NCI-H146 (cell line): ENCODE measurements around the gene DDX39B.
A peak's percentile ranks its signal among the peaks of the same experiment; 100 is the strongest.
"Not testable (repeated sequence)": the region's sequence is repeated elsewhere in the genome, so short reads cannot be mapped to it uniquely, and the experiment has no call there.

ENCODE experiments used
- DNase-seq: peaks from one replicate; lab custom pipeline; 2025; lab: John Stamatoyannopoulos, UW

DDX39B gene

DNA sequence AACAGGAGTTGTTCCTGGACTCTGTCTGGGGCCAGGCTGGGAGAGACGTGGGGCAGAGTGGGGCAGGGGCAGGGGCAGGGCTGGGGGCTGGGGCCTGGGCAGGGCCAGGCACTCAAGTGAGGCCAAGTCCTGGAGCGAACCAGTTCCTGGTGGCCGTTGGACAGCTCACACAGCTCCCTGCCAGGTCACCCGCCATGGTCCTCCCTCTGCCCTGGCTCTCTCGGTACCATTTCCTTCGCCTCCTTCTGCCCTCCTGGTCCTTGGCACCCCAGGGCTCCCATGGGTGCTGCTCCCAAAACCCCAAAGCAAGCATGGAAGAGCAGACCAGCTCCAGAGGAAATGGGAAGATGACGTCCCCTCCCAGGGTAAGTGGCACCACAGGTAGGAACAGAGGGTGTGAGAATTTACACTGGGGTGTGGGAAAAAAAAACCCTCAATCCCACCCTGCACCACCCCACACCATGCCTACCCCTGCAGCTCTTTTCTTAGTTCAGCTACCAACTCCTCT is 12.9 kb downstream of the DDX39B start, which contains the start of gene MCCD1:
Gene MCCD1 (plus strand): TSS at position 142 of the 508 bp plus-strand sequence. CDS start 53 bp downstream, at position 195.
- DNase-seq = no peak

DNA sequence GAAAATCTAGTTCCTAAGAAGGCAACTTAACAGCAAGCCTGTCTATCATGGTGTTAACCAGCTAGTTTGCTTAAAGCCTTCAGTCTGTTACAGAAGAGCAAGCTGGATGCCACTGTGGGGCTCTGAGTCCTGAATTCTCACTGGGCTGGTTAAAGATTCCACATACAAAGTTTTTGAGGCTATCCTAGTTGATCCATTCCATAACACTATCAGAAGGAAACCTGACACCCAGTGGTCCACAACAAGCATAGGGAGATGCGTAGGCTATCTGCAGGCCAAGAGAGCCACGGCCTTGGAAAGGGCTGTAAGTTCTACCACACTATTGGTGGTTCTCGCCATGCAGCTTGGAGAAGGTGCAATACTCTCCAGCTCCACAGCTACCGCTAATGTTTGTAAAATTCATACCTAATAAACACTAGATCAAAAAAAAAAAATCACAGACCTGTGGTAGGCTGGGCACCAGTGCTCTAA is 13.5 kb downstream of the DDX39B start:
- no peak for DNase-seq

DNA sequence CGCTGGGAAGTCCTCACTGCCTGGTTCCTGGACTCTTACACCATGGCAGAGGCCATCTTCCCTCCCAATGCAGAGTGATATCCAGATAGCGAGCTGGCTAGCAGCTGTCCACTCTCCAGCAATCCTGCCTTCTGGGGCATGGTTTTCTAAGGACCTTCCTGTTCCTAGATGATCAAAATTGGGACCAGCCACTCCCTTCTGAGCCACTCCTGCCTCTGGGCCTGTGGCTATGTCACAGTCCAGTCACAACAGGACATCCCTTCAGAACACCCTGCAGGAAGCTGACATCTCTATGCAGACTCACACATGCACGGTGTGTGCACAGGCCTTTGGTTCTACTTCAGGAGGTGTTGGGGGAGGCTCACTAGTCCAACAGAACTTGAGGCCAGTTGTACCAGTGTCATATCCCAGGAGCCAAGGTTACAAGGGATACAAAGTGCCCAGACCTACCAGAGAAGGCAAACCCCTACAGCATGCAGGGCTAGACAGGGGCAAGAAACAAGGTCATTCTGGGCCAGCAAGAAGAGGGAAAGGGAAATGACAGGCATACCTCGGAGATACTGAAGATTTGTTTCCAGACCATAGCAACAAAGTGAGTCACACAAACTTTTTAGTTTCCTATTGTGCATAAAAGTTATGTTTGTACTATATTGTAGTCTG is 15.7 kb downstream of the DDX39B start:
- no peak for DNase-seq

DNA sequence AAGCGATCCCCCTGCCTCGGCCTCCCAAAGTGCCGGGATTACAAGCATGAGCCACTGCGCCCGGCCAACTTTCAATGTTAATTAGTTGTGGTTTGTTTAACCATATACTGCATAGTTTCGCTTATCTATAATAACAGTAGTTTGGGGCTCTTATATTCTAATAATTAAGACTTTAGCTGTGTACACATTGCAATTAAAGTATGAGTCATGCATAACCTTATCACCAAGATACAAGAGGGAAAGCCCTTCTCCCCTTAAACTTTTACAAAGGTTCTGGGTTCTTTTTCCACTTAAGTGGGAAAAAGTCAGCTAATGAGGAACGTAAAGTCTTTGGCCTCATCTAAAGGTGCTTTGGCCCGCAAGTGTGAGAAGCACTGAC is 16.3 kb downstream of the DDX39B start:
- no peak for DNase-seq

DNA sequence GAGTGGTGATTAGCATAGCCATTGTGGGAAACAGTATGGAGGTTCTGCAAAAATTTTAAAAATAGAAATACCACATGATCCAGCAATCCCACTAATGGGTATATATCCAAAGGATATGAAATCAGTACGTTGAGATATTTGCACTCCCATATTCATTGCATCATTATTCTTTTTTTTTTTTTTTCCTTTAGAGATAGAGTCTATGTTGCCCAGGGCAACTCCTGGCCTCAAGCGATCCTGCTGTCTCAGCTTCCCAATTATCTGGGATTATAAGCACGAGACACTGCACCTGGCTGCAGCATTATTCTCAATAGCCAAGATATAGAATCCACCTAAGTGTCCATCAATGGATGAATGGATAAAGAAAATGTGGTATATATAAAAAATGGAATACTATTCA is 20.0 kb downstream of the DDX39B start:
- DNase-seq = peak; percentile 10

DNA sequence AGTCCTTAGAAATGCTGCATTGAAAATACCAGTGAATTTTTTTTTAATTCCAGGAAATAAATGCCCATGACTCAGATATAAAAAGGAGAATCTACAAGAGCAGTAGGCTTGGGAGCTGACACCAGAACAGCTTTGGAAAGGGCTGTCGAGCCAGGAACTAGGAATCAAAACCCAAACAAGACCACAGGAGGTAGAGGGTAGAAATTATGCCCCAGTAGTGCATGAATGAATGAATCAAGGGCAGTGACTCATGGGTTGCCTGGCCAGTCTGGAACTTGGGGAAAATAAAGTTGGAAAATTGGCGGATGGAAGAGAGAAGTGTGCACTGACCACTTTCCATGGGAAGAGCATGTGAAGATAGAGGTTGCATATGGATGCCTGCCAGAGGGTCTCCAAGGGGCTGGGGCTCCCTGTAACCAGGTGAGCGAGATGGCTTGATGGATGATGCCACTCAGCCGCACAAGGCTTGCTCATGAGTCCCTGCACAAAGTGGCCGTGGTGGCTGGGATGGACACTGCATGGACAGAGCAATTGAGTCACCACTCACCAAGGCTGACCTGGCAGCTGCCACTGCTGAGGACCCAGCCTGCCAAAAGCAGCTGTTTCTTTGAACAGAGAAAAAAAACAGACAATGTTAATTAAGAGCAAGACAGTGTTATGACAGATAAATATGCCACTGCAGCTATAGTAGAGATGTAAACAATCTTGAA is 28.2 kb downstream of the DDX39B start:
- DNase-seq = no peak

DNA sequence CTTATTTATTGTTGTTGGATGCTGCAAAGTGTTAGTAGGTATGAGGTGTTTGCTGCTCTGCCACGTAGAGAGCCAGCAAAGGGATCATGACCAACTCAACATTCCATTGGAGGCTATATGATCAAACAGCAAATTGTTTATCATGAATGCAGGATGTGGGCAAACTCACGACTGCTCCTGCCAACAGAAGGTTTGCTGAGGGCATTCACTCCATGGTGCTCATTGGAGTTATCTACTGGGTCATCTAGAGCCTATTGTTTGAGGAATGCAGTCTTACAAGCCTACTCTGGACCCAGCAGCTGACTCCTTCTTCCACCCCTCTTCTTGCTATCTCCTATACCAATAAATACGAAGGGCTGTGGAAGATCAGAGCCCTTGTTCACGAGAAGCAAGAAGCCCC is 31.8 kb downstream of the DDX39B start:
- DNase-seq = no peak

DNA sequence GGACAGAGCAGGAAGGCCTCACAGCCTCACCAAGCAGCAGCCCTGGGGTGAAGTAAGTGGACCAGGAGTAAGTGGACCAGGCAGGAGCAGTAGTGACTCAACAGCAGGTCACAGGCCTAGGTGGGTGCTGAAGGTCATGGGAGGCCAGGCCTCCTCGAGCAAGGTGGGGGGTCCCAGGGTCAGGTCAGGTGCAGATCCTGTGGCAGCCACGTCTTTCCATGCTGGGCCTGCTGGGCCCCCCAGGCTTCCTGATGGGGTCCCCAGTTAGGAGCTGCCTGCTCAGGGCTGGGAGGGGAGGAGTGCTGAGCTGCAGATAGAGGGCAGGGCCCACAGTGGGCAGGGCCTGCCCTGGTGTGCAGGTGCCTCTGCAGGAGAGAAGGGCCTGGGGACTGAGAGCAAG is 32.8 kb downstream of the DDX39B start:
- DNase-seq = not testable (repeated sequence)

DNA sequence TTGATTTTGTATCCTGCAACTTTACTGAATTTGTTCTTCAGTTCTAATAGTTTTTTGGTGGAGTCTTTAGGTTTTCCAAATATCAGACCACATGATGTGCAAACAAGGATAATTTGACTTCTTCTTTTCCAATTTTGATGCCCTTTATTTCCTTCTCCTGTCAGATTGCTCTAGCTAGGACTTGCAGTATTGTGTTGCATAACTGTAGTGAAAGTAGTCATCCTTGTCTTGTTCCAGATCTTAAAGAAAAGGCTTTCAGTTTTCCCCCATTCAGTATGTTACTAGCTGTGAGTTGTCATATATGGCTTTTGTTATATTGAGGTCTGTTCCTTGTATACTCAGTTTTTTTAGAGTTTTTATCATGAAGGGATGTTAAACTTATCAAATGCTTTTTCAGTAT is 39.2 kb downstream of the DDX39B start:
- DNase-seq = no peak

DNA sequence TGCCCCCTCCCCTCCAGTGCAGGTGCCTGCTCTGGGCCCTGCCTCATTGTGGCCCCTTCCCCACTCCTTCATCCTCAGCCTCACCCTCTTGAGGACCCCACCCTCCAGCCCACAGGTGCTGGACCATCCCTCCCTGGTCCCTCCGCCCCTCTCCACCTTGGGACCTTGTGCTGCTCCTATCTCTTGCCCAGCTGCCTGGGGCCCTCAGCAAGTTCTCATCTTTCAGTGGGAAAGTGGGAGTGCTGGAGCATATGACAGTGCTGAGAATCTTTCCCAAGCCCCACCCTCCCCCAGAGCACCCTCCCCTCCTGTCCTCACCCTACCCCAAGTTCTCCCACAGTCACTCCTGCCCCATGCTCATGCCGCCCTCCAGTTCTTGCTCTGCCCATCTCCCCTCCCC is 42.2 kb downstream of the DDX39B start:
- DNase-seq = not testable (repeated sequence)

DNA sequence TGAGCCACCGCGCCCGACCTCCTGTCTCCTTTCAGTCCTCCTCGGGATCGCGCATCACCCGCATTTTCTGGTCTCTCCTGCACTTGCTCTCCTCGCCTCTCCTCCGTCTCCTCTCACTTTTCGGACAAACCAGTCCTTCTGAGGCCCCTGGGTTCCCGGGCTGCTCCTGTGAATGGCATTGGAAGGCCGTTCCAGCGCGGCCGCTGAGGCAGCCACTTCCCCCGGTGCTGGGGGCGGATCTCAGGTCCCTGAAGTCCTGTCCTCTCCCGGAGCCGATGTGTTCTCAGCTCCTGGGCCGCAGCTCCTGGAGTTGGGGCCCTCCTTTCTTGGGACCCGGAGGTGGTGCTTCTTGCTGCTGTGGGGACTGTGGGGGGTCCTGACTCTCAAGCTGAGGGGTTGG is 43.1 kb downstream of the DDX39B start:
- DNase-seq = no peak

DNA sequence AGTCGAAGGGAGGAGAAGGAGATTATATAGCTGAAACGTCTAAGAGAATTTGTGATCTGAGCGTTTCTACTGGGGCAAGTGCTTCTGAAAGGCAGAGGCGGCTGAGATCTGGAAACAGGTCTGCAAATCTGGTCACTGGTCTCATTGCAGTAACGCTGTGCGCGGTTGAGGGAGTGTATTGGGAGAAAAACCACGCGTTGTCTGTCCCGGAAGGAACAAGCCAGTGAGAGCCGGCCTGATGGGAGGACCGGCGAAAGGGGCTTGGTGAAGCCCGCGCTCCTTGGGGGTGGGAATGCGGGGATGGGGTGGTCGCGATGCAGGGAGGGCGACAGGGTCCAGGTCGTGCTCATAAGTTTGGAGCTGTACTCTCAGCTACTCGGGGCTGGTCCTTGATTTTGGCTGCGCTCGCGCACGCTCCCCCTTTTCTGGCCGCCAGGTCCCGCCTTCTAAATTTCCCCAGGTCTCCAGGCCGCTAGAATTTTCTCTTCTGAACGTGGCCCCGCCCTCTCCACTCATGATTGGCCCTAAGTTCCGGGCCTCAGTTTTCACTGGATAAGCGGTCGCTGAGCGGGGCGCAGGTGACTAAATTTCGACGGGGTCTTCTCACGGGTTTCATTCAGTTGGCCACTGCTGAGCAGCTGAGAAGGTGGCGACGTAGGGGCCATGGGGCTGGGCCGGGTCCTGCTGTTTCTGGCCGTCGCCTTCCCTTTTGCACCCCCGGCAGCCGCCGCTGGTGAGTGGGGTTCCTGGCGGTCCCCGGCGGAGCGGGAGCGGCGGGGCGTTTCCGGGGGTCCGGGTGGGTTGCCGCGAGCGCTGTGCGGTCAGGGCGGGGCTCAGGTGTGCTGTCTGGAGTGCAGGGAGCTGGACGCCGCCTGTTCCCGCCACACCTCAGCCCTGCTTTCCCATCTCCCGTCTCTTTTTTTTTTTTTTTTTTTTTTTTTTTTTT is 44.0 kb downstream of the DDX39B start, which contains the start of gene MICB:
Gene MICB (plus strand): TSS at position 615 of the 946 bp plus-strand sequence. CDS start 49 bp downstream, at position 664.
- DNase-seq = peak; percentile 53

DNA sequence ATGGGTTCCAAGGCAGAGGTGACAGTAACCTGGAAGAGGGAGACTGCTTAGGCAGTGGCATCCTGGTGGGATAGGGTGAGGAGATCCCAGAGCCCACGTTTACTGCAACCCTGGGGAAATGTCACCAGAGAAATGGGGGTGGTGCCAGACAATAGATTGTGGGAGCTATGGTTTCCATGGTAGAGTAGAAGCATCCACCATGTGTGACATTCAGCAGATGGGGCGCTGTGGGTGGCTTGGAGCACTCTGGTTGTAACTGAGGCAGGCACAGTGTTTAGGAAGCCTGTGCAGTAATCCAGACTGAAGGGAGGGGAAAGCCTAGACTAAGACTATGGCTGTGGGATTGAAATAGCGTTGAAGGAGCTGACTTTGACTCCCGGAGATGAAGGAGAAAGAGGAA is 45.0 kb downstream of the DDX39B start:
- not testable (repeated sequence) for DNase-seq

DNA sequence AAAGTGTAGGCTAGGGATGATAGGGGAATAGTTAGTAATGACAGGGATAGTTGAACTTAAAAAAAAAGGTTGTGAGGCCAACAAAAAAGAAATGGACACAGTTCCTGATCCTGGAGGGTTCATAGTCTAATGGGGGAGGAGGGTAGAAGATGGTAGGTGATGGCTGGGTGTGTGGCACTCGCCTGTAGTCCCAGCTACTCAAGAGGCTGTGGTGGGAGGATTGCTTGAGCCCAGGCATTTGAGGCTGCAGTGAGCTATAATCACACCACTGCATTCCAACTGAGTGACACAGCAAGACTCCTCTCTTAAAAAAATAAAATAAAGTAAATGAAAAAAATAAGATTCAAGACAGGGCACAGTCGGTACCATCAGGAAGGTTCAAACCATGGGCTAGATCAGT is 46.2 kb downstream of the DDX39B start:
- no peak for DNase-seq

DNA sequence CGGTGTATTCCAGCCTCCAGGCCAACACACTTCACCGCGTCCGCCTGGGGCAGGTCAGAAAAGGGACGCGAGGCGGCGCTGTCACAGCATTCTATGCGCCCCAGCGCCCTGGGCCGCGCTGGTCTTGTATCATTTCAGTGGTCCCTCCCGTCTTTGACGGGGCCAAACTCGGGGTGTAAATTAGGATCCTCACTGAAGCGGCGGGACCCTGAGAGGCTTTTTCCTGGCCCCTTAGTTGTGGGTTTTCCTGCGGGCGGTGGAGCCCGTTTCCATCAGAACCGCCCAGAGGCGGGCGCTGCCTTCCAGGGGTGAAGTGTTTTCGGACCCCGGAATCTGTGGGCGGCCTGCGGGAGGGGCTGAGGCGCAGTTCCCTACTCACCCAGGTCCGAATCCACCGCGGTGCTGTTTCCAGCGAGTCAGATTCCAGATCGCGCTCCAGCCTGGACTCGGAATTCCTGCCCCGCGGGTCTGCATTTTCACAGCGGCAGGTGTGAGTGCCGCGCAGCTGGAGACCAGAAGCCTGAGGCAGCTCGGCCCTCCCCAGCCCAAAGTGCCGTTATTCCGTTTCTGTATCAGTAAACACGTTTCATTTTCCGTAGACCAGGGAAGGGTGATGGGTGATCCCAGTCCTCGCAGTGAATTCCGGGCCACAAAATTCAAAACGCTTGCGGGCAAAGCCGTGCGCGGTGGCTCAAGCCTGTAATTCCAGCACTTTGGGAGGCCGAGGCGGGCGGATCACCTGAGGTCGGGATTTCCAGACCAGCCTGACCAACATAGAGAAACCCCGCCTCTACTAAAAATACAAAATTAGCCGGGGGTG is 47.7 kb downstream of the DDX39B start:
- DNase-seq = peak; percentile 72

DNA sequence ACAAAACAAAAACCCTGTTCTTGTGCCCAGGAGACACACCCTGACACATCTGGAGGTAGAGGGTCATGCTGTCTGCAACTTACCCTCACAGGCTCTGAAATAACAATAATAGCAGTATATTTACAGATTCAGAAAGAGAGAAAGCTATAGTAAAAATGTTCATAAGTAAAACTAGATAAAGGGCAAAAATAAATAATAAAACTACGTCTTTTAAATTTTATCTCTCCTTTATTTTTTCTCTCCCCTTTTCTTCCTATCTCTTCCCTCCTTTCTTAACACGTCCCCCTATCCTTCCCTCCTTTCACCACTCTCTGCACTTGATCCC is 48.3 kb downstream of the DDX39B start:
- not testable (repeated sequence) for DNase-seq

DNA sequence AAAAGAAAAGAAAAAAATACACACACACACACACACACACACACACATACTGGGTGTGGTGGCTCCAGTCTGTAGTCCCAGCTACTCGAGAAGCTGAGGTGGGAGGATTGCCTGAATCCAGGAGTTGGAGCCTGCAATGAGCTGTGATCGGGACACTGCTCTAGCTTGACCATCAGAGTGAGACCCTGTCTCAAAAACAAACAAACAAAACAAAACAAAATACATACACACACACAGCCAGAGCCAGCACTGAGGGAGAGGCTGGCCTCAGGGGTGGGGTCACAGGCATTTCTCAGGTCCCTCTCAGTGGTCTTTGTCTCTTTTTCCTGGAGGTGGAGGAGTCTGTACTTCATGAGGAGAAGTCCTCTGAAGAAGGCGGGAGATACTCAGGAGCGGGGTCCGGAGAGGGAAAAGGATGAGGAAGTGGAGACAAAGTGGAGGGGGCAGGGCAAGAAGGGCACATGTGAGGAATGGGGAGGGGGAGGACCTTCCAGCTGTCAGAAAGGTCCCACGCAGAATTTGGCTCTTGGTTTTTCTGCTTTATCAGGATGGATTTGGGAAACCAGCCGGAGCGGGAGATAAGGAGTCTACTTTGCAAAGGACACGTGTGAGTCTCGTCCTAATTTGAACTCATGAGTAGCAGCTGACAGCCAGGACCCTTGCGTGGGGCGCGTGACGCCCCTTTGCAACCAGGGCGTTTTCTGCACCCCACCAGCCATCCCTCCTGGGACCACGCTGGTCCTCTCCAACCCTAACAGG is 51.5 kb downstream of the DDX39B start:
- no peak for DNase-seq

DNA sequence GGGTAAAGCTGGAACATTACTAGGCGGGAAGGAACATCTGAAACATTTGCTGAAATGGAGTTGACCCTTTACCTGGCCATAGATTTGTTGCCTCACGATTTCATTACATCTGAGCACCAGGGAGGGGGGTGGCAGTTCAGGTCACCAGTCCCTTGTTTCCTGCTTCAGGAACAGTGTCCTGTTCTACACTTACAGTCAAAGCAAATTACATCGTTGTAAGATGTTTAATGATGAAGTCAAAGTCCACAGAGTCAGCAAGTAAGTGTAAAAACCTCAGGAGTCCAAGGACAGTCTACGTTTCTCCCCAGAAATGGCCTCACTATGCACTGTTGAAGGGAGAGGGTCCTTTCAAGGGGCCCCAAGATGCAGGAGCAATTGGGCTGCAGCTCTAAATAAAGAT is 52.7 kb downstream of the DDX39B start:
- no peak for DNase-seq

DNA sequence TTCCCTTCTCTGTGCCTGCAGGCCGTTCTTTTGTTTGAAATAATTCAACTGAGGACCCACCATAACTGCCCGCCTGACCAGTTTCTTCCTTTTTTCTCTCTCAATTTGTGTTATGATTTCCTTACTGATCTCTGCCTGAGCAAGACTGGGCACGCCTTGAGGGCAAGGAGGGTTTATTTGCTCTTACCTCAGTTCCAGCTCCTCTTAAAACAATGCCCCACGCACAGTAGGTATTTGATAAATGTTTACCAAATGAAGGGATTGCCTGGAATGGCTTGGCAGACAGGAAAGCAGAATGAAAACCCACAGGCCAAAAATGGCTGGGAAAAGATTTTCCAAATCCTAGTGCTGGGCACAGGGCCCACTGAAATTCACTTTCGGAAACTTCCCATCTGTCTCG is 54.1 kb downstream of the DDX39B start:
- not testable (repeated sequence) for DNase-seq

DNA sequence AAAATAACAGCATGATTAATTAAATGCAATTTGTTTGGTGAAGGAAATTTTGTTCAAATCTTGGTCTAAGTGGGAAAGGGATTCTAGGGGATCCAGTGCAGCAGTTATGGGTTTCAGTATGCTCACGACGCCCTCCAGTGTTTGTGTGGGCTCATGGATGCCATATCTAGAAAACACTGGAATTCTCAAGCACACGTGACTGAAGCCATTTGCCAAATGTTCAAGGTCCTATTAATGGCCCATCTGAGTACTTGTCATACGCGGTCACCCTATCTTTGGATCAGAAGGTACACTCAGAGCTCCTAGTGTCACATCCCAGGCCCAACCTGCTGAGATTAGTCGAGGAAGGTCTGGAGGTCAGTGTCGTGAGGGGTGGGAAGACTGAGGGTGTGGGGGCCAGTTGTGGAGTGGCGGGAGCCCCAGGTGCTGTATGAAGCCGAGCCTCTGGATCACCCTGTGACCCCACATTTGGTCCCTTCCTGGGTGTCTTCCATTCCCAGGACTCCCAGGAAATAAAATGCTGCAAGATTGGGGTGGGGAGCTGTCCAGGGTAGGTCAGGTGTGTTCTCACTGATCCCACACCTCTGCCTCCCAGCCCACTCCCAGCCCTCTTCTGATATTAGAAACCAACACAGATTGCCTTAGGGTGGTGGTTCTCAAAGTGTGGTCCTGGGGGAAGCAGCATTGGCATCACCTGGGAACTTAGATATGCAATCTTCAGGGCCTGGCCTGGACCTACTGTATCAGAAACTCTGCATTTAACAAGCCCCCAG is 55.6 kb downstream of the DDX39B start:
- DNase-seq = not testable (repeated sequence)
